Measurements from ENCODE around the gene AHDC1. TPM values are rescaled to one million over a fixed set of nuclear protein-coding genes. Genes with fewer than 3 reads are reported as not detected.

The AHDC1 gene
- total RNA-seq, 1 donor from 2014 or later, result 205 TPM

DNA sequence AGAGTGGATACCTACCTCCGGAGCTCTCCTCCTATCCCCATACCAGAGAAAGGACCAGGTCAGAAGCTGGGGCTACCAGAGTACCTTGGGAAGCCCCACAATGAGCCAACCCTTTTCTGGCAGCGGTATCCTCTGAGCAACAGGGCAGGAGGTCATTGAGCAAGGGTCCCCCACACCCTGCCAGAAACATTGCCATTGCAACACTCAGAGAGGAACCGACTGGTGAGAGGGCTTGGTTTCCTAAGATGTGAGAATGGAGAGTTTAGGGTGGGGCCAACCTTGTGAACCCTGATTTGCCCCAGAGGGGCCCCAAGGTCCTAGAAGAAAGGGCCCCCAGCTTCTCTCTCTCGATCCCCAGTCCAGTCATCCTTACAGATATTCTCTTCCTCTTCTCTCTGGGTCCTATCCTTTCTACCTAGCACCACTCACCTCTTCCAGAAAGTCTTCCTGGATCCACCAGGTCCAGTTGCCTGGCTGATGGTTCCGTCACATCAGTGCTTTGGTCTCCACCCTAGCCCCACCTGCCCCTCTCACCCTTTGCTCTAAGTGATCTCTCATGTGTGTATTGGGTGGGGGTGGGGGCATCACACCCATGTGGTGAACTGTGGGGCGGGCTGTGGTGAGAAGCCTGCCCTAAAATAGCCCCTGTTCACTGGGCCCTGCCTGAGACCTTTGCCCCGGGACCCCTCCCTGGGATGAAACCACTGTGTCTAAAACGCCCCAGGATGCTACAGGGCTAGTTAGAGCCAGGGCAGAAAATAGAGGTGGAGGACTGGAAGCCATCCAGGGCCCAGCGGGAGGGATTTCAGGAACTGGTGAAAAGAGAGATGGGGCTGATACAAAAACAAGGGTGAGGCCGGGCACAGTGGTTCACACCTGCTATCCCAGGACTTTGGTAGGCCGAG, 22.3 kb upstream of the AHDC1 start:
- no peaks in the 10 kb centered on the region for H3K36me3 ChIP-seq
- TF ChIP-seq, protein P1, sequence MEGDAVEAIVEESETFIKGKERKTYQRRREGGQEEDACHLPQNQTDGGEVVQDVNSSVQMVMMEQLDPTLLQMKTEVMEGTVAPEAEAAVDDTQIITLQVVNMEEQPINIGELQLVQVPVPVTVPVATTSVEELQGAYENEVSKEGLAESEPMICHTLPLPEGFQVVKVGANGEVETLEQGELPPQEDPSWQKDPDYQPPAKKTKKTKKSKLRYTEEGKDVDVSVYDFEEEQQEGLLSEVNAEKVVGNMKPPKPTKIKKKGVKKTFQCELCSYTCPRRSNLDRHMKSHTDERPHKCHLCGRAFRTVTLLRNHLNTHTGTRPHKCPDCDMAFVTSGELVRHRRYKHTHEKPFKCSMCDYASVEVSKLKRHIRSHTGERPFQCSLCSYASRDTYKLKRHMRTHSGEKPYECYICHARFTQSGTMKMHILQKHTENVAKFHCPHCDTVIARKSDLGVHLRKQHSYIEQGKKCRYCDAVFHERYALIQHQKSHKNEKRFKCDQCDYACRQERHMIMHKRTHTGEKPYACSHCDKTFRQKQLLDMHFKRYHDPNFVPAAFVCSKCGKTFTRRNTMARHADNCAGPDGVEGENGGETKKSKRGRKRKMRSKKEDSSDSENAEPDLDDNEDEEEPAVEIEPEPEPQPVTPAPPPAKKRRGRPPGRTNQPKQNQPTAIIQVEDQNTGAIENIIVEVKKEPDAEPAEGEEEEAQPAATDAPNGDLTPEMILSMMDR (IDR thresholded peaks at IDR 0.05), result no peak
- peak overlapping the region in 1 of 2 donors; percentile 11 for H3K27ac ChIP-seq
- no peaks in the 10 kb centered on the region for H3K27me3 ChIP-seq
- intact Hi-C loops (cut with DNase I), result no loop called here
- no peak overlapping the region for H3K4me3 ChIP-seq
- H3K9me3 ChIP-seq, result no peaks in the 10 kb centered on the region
- H3K4me1 ChIP-seq, result no peaks in the 10 kb centered on the region
- DNase-seq (ENCODE audit: low spot score in 2 of 2), result no peak

DNA sequence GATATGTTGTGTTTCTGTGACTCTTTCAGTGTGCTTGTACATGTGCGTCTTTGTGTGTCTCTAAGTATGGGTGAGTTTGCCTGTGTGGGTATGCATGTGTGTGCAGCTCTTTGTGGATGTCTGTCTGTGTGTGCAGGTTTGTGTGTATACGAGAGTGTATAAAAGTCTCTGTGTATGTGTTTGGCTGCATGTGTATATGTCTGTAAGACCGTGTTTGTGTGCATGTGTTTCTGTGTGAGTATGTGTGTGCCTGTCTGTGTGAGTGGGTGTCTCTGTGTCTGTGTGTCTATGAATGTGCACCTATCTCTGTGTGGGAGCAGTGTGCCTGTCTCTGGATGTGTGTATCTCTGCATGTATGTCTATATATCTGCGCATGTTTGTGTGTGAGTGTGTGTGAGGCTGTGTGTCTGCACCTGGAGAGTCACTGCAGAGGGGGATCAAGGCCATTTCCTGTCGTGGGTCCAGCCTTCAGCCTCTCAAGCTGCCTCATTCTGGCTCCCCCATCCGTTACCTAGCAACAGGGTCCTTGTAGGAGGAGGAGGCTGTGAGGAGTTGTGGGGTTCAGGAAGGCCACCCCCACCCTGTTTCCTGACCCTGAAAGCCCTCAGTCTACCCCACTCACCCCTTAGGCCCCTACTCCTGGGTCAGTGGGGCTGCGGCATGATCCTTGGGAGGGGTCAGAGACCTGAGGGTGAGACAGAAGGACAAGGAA, 20.7 kb upstream of the AHDC1 start:
- no peak for DNase-seq (ENCODE audit: low spot score in 2 of 2)
- Histone ChIP-seq H3K4me1 (no peaks in the 10 kb centered on the region), H3K27ac (no peak overlapping the region), H3K4me3 (no peak overlapping the region), H3K36me3 (no peaks in the 10 kb centered on the region), H3K27me3 (no peaks in the 10 kb centered on the region), H3K9me3 (no peaks in the 10 kb centered on the region)
- intact Hi-C loops (cut with DNase I), result no loop called here
- TF ChIP-seq, protein P1 (IDR thresholded peaks at IDR 0.05), result no peak

DNA sequence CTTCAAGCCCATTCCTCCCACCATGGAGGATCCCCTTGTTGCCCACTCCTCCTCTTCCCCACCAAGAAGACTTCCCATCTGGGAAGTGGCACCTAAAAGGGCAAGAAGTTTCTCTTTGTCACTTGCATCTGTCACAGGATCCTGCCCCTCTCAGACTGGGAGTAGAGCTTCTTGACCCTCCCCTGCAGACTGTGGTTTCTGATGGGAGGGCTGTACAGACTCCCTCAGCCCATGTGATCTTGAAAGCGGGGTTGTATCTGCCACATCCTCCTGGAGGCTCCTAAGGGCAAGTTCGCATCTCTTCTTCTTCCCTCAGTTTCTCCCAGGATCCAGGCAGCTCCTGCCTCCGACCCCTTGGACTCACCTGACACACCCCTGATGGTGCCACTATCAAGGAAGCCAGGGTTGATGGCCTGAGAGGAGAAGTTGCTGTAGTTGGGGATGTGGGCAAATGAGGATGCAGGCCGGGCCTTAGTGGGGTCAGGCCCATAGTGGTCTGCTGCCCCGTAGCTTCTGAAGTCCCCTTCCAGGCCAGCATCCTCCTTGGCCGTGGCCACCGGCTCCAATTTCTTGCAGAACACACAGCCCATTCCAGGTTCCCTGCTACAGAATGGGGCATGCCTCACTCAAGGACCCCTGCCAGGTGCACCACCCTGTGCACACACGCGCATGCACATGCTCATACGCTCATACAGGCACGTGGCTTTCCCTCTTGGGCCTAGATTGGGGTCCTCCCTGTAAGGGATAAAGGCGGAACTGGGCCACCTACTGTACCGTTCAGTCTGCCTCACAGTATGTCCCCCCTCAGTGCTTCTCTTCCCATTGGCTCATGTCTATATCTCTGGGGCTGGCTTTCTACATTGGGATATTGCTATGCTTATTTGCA, 19.6 kb upstream of the AHDC1 start:
- TF ChIP-seq, protein P1 (IDR thresholded peaks at IDR 0.05), result no peak
- Histone ChIP-seq H3K27ac (no peak overlapping the region), H3K9me3 (no peaks in the 10 kb centered on the region), H3K36me3 (no peaks in the 10 kb centered on the region), H3K4me1 (no peaks in the 10 kb centered on the region), H3K27me3 (no peaks in the 10 kb centered on the region), H3K4me3 (no peak overlapping the region)
- DNase-seq (ENCODE audit: low spot score in 2 of 2), result no peak
- intact Hi-C loops (cut with DNase I), result no loop called here

DNA sequence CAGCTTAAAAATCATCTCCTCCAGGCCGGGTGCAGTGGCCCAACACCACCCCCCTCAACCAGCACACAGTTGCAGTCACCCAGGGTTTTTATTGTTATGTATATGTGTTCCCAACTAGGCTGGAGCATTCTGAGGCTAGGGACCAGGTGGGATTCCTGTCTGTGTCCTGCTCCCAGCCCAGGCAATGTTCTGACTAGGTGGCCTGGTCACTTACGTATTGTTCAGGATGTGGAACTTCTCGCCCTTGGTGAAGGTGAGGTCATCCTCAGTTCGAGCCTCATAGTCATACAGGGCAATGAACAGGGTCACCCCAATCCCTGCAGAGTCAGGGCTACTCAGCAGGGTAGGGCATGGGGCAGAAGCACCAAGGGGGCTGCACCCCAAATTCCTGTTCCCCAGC, 18.9 kb upstream of the AHDC1 start:
- H3K4me1 ChIP-seq, result no peaks in the 10 kb centered on the region
- H3K27ac ChIP-seq, result no peak overlapping the region
- no peaks in the 10 kb centered on the region for H3K36me3 ChIP-seq
- no peak overlapping the region for H3K4me3 ChIP-seq
- no peaks in the 10 kb centered on the region for H3K9me3 ChIP-seq
- intact Hi-C loops (cut with DNase I), result no loop called here
- TF ChIP-seq, protein P1 (IDR thresholded peaks at IDR 0.05), result no peak
- H3K27me3 ChIP-seq, result no peaks in the 10 kb centered on the region
- no peak for DNase-seq (ENCODE audit: low spot score in 2 of 2)
